SK-N-SH (cell line): ENCODE results near the gene LYSMD3.

Experiments
- CHD2 ChIP-seq: fragments of 150-350 bp; IDR thresholded peaks from 2 replicates; pipeline ENCODE4 v1.6.1; 2018; ENCODE audit warnings: low read length; ENCODE audit not compliant: partially characterized antibody
- CTCF ChIP-seq: fragments of 200-600 bp; sonication (generic); IDR thresholded peaks from 2 replicates; pipeline ENCODE4 v1.6.1; 2017; ENCODE audit warnings: antibody characterized with exemption, mild to moderate bottlenecking, moderate library complexity
- EP300 ChIP-seq, 2 experiments: IDR thresholded peaks; 2 replicates each; pipeline versions ENCODE4 v1.4.0 to v1.6.1; 2012; ENCODE audit warnings: borderline replicate concordance in 1 of 2, low read depth in 1 of 2, low read length in 1 of 2
- FOXM1 ChIP-seq: IDR thresholded peaks from 2 replicates; pipeline ENCODE4 v1.4.0; 2012; ENCODE audit warnings: low read depth, mild to moderate bottlenecking
- MAX ChIP-seq: IDR thresholded peaks from 2 replicates; pipeline ENCODE4 v1.4.0; 2012; ENCODE audit warnings: low read depth
- NRF1 ChIP-seq: IDR thresholded peaks from 2 replicates; pipeline ENCODE4 v1.6.1; 2012; ENCODE audit warnings: low read depth, mild to moderate bottlenecking, low read length
- PBX3 ChIP-seq: IDR thresholded peaks from 2 replicates; pipeline ENCODE4; 2012
- POLR2AphosphoS5 ChIP-seq: IDR thresholded peaks from 2 replicates; pipeline ENCODE4 v1.6.1; 2012; ENCODE audit warnings: low read depth, low read length
- REST ChIP-seq: IDR thresholded peaks from 2 replicates; pipeline ENCODE4 v1.6.1; 2012; ENCODE audit warnings: mild to moderate bottlenecking, low read depth, low read length, moderate library complexity
- SMC3 ChIP-seq: IDR thresholded peaks from 2 replicates; pipeline ENCODE4 v1.6.1; 2012; ENCODE audit warnings: low read depth, low read length, improper control_type of control experiment
- TCF12 ChIP-seq: IDR thresholded peaks from 2 replicates; pipeline ENCODE4 v1.4.0; 2012
- USF2 ChIP-seq: fragments of 150-350 bp; IDR thresholded peaks from 2 replicates; pipeline ENCODE4 v1.6.1; 2017; ENCODE audit warnings: antibody characterized with exemption, low read length, low read depth, borderline replicate concordance
- YY1 ChIP-seq: IDR thresholded peaks from 2 replicates; pipeline ENCODE4 v1.4.0; 2012; ENCODE audit warnings: low read depth, mild to moderate bottlenecking

GRCh38 chr5:90542827-90543519 is 13.6 kb upstream of the LYSMD3 start:
- TF ChIP-seq USF2: no peak
- TF ChIP-seq PBX3: no peak
- TF ChIP-seq CTCF: no peak
- no peak for TF ChIP-seq NRF1
- no peak for TF ChIP-seq EP300 (IDR thresholded peaks at IDR 0.05; ENCODE audit: borderline replicate concordance in 1 of 2, low read depth in 1 of 2, low read length in 1 of 2)
- TF ChIP-seq YY1: no peak
- no peak for TF ChIP-seq POLR2AphosphoS5
- no peak for TF ChIP-seq TCF12
- no peak for TF ChIP-seq REST
- no peak for TF ChIP-seq SMC3
- no peak for TF ChIP-seq CHD2
- TF ChIP-seq FOXM1: no peak
- no peak for TF ChIP-seq MAX
